CD4-positive, CD25-positive, alpha-beta regulatory T cell (primary cell): ENCODE data around the gene NEK8. TPM values are rescaled to one million over a fixed set of nuclear protein-coding genes. Genes with fewer than 3 reads are reported as not detected.
"Not testable (repeated sequence)": the region's sequence is repeated elsewhere in the genome, so short reads cannot be mapped to it uniquely, and the experiment has no call there.

Experiments
- ATAC-seq, 2 donors: fragments of 150-1000 bp; cut with Tn5 transposase; one replicate each; pipeline ENCODE4 v1.10.0; 2021; ENCODE audit warnings: low read depth in 2 of 2, moderate number of reproducible peaks in 2 of 2, moderate library complexity in 1 of 2
- DNase-seq, 3 donors: peaks; one replicate each; pipeline versions ENCODE4 v3.0.0 to v3.0.0-alpha.2; 2012 to 2022; ENCODE audit warnings: mixed read lengths in 1 of 3
- H3K27ac ChIP-seq: one replicate; pipeline ENCODE4 v1.7.0; 2013; ENCODE audit warnings: mild to moderate bottlenecking, low read length; ENCODE audit not compliant: insufficient read depth, poor library complexity, severe bottlenecking
- H3K27me3 ChIP-seq: one replicate; pipeline ENCODE4 v1.7.0; 2013; ENCODE audit warnings: low read length; ENCODE audit not compliant: control insufficient read depth, insufficient read depth
- H3K36me3 ChIP-seq: one replicate; pipeline ENCODE4 v1.7.0; 2013; ENCODE audit warnings: mild to moderate bottlenecking, low read length, moderate library complexity; ENCODE audit not compliant: control insufficient read depth, insufficient read depth
- H3K4me1 ChIP-seq: 2 replicates; pipeline ENCODE4 v1.7.0; 2013; ENCODE audit warnings: mild to moderate bottlenecking, low read length; ENCODE audit not compliant: insufficient read depth, control insufficient read depth, poor library complexity, severe bottlenecking
- H3K4me3 ChIP-seq: one replicate; pipeline ENCODE4 v1.7.0; 2013; ENCODE audit warnings: low read depth, mild to moderate bottlenecking, low read length, moderate library complexity
- H3K9me3 ChIP-seq, 2 experiments: 1 replicate in 1 of 2; 2 replicates in 1 of 2; pipeline ENCODE4 v1.7.0; 2013; ENCODE audit warnings: low read length in 2 of 2, mild to moderate bottlenecking in 1 of 2, moderate library complexity in 1 of 2; ENCODE audit not compliant: control insufficient read depth in 2 of 2
- H3K27ac Mint-ChIP-seq, 3 donors: one replicate each; pipeline ENCODE4 v1.8.0; 2020 to 2022; ENCODE audit warnings: mild to moderate bottlenecking in 3 of 3, mixed read lengths in 3 of 3, moderate library complexity in 2 of 3
- H3K27me3 Mint-ChIP-seq: one replicate; pipeline ENCODE4 v1.8.0; 2022; ENCODE audit warnings: mild to moderate bottlenecking, mixed read lengths
- H3K36me3 Mint-ChIP-seq: one replicate; pipeline ENCODE4 v1.8.0; 2020; ENCODE audit warnings: mixed read lengths
- H3K4me1 Mint-ChIP-seq, 4 donors: one replicate each; pipeline ENCODE4 v1.8.0; 2020 to 2022; ENCODE audit warnings: mixed read lengths in 4 of 4, mild to moderate bottlenecking in 1 of 4
- H3K4me3 Mint-ChIP-seq, 4 donors: one replicate each; pipeline ENCODE4 v1.8.0; 2020 to 2022; ENCODE audit warnings: mild to moderate bottlenecking in 4 of 4, mixed read lengths in 4 of 4, moderate library complexity in 3 of 4
- H3K9me3 Mint-ChIP-seq, 7 donors: one replicate each; pipeline ENCODE4 v1.8.0; 2020 to 2022; ENCODE audit warnings: mixed read lengths in 7 of 7, mild to moderate bottlenecking in 3 of 7, moderate library complexity in 2 of 7
- polyA plus RNA-seq, 4 donors: library from polyadenylated mRNA; unstranded; fragments of 300-500 nt; fragmentation: Illumina TruSeq; gene quantifications; one replicate each; pipeline ENCODE4 v1.2.3, GENCODE V29; 2021
- total RNA-seq: library from RNA; stranded (reverse); gene quantifications from one replicate; pipeline ENCODE4 v1.2.3, GENCODE V29; 2022

Gene NEK8
- total and polyA plus RNA-seq, 5 donors from 2014 or later, result 1.8 to 7.5 (median 2.1) TPM

DNA sequence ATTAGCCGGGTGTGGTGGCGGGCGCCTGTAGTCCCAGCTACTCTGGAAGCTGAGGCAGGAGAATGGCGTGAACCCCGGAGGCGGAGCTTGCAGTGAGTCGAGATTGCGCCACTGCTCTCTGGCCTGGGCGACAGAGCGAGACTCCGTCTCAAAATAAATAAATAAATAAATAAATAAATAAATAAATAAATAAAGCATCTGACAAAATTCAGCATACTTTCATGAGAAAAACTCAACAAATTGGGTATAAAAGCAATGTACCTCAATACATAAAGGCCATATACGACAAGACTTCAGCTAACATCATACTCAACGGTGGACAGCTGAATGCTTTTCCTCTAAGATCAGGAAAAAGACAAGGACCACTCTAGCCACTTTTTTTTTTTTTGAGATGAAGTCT is 51.0 kb downstream of the NEK8 start:
- not testable (repeated sequence) for H3K36me3 Mint-ChIP-seq, H3K4me3 Mint-ChIP-seq, H3K36me3 ChIP-seq, DNase-seq, H3K9me3 Mint-ChIP-seq, H3K27ac ChIP-seq, ATAC-seq, H3K27me3 ChIP-seq, H3K27me3 Mint-ChIP-seq, H3K4me3 ChIP-seq, H3K9me3 ChIP-seq, H3K27ac Mint-ChIP-seq
- peaks cover 11% of the 10 kb centered on the region for H3K4me1 ChIP-seq
- H3K4me1 Mint-ChIP-seq, result peaks cover 9 to 40% (median 27%) of the 10 kb centered on the region in 4 donors

DNA sequence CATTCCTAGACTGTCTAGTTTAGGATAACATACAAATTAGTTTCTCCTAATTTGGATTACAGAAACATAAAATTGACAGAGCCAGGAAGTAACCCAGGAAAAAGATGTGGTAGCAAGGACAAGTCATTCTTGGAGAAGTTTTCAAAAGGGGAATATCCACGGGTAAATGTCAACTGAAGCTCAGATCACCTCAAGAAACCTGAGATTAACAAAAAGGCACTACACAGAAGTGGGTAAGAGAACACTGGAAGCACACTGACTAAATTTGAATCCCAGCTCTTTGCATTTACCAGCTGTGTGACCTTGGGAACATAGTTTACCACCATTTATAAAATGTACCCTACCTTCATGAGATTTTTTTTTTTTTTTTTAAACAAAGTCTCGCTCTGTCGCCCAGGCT is 54.6 kb downstream of the NEK8 start:
- Mint-ChIP-seq H3K27ac (no peak overlapping the region), H3K27me3 (no peaks in the 10 kb centered on the region), H3K9me3 (no peaks in the 10 kb centered on the region), H3K4me3 (no peak overlapping the region), H3K4me1 (peaks cover under 1 to 27% (median 18%) of the 10 kb centered on the region in 4 donors), H3K36me3 (peaks cover 9% of the 10 kb centered on the region)
- no peak overlapping the region for H3K4me3 ChIP-seq
- no peak overlapping the region for H3K27ac ChIP-seq
- no peaks in the 10 kb centered on the region for H3K27me3 ChIP-seq
- H3K36me3 ChIP-seq, result no peaks in the 10 kb centered on the region
- DNase-seq (no peak), ATAC-seq (no peak)
- no peaks in the 10 kb centered on the region for H3K4me1 ChIP-seq
- H3K9me3 ChIP-seq, result no peaks in the 10 kb centered on the region

GRCh38 chr17:28788100-28788499 is 59.5 kb downstream of the NEK8 start:
- H3K27ac ChIP-seq, result no peak overlapping the region
- H3K36me3 Mint-ChIP-seq, result peaks cover under 1% of the 10 kb centered on the region
- peaks cover 8 to 28% (median 18%) of the 10 kb centered on the region in 4 donors for H3K4me1 Mint-ChIP-seq
- no peak overlapping the region for H3K4me3 Mint-ChIP-seq
- no peak overlapping the region for H3K4me3 ChIP-seq
- no peaks in the 10 kb centered on the region for H3K27me3 ChIP-seq
- no peaks in the 10 kb centered on the region for H3K9me3 ChIP-seq
- no peaks in the 10 kb centered on the region for H3K4me1 ChIP-seq
- DNase-seq (no peak), ATAC-seq (no peak)
- no peaks in the 10 kb centered on the region for H3K9me3 Mint-ChIP-seq
- no peaks in the 10 kb centered on the region for H3K36me3 ChIP-seq
- peak overlapping the region in 1 of 3 donors; percentile 47 for H3K27ac Mint-ChIP-seq
- no peaks in the 10 kb centered on the region for H3K27me3 Mint-ChIP-seq

Other genes starting within 250 kb of the NEK8 start
- gene FOXN1, start 222.4 kb upstream of the NEK8 start, total RNA-seq, result not detected
- gene FOXN1, start 222.4 kb upstream of the NEK8 start, polyA plus RNA-seq, result not detected
- 66.9 TPM for gene UNC119, start 176.2 kb upstream of the NEK8 start, total RNA-seq
- gene UNC119, start 176.2 kb upstream of the NEK8 start, polyA plus RNA-seq, result 10 to 100 TPM; 29.5 to 35.0 (median 31.2) TPM
- 59.7 TPM for gene PIGS, start 157.3 kb upstream of the NEK8 start, total RNA-seq
- gene PIGS, start 157.3 kb upstream of the NEK8 start, polyA plus RNA-seq, result 10 to 100 TPM; 53.3 to 82.6 (median 67.1) TPM
- gene ALDOC, start 151.9 kb upstream of the NEK8 start, total RNA-seq, result 33.0 TPM
- gene ALDOC, start 151.9 kb upstream of the NEK8 start, polyA plus RNA-seq, result 100 to 1,000 TPM in 1 of 4 donors, 10 to 100 TPM in 3; 68.2 to 109 (median 92.4) TPM
- 37.7 TPM for gene SPAG5, start 129.8 kb upstream of the NEK8 start, total RNA-seq
- 1 to 10 TPM in 3 of 4 donors, under 1 TPM in 1; 0.84 to 2.2 (median 1.8) TPM for gene SPAG5, start 129.8 kb upstream of the NEK8 start, polyA plus RNA-seq
- 15.2 TPM for gene RSKR, start 114.6 kb upstream of the NEK8 start, total RNA-seq
- under 1 TPM in 3 of 4 donors, not detected in 1; 0.08 to 0.78 (median 0.10) TPM for gene RSKR, start 114.6 kb upstream of the NEK8 start, polyA plus RNA-seq
- gene BLTP2, start 83.6 kb upstream of the NEK8 start, total RNA-seq, result 149 TPM
- gene BLTP2, start 83.6 kb upstream of the NEK8 start, polyA plus RNA-seq, result 10 to 100 TPM; 30.7 to 42.3 (median 33.1) TPM
- gene SDF2, start 66.9 kb upstream of the NEK8 start, total RNA-seq, result 41.9 TPM
- gene SDF2, start 66.9 kb upstream of the NEK8 start, polyA plus RNA-seq, result 100 to 1,000 TPM in 3 of 4 donors, 10 to 100 TPM in 1; 96.5 to 121 (median 112) TPM
- gene SUPT6H, start 66.6 kb upstream of the NEK8 start, total RNA-seq, result 167 TPM
- 1 to 10 TPM; 8.3 to 9.2 (median 8.9) TPM for gene SUPT6H, start 66.6 kb upstream of the NEK8 start, polyA plus RNA-seq
- 5.3 TPM for gene PROCA1, start 16.9 kb upstream of the NEK8 start, total RNA-seq
- gene PROCA1, start 16.9 kb upstream of the NEK8 start, polyA plus RNA-seq, result under 1 TPM in 3 of 4 donors, not detected in 1; 0.37 to 0.67 (median 0.63) TPM
- 4.0 TPM for gene RAB34, start 10.9 kb upstream of the NEK8 start, total RNA-seq
- gene RAB34, start 10.9 kb upstream of the NEK8 start, polyA plus RNA-seq, result 10 to 100 TPM in 1 of 4 donors, 1 to 10 TPM in 3; 6.6 to 11.5 (median 6.9) TPM
- 2,050 TPM for gene RPL23A, start 8.8 kb upstream of the NEK8 start, total RNA-seq
- gene RPL23A, start 8.8 kb upstream of the NEK8 start, polyA plus RNA-seq, result 1,000 to 10,000 TPM; 4,206 to 5,707 (median 4,669) TPM
- gene TLCD1, start 2.6 kb upstream of the NEK8 start, total RNA-seq, result 1.3 TPM
- gene TLCD1, start 2.6 kb upstream of the NEK8 start, polyA plus RNA-seq, result not detected
- 320 TPM for gene TRAF4, start 15.2 kb downstream of the NEK8 start, total RNA-seq
- gene TRAF4, start 15.2 kb downstream of the NEK8 start, polyA plus RNA-seq, result 1 to 10 TPM; 1.1 to 2.9 (median 1.7) TPM
- gene FAM222B, start 114.0 kb downstream of the NEK8 start, total RNA-seq, result 23.4 TPM
- 10 to 100 TPM in 2 of 4 donors, 1 to 10 TPM in 2; 4.4 to 13.5 (median 11.1) TPM for gene FAM222B, start 114.0 kb downstream of the NEK8 start, polyA plus RNA-seq
- gene ERAL1, start 126.2 kb downstream of the NEK8 start, total RNA-seq, result 22.1 TPM
- 10 to 100 TPM; 37.7 to 44.9 (median 42.7) TPM for gene ERAL1, start 126.2 kb downstream of the NEK8 start, polyA plus RNA-seq
- 167 TPM for gene FLOT2, start 168.9 kb downstream of the NEK8 start, total RNA-seq
- gene FLOT2, start 168.9 kb downstream of the NEK8 start, polyA plus RNA-seq, result 100 to 1,000 TPM; 268 to 345 (median 303) TPM
- gene DHRS13, start 174.3 kb downstream of the NEK8 start, total RNA-seq, result 21.1 TPM
- gene DHRS13, start 174.3 kb downstream of the NEK8 start, polyA plus RNA-seq, result 10 to 100 TPM; 15.0 to 21.1 (median 17.7) TPM
- 200 TPM for gene PHF12, start 222.7 kb downstream of the NEK8 start, total RNA-seq
- gene PHF12, start 222.7 kb downstream of the NEK8 start, polyA plus RNA-seq, result 1 to 10 TPM; 5.4 to 8.4 (median 5.8) TPM